Measurements from ENCODE around the gene SLC19A1.

Gene SLC19A1

GRCh38 chr21:45557616-45558043 lies 15.4 kb upstream of the SLC19A1 start:
- no peak for DNase-seq

GRCh38 chr21:45556645-45557615 lies 14.7 kb upstream of the SLC19A1 start:
- DNase-seq, result no peak

GRCh38 chr21:45556302-45556644 lies 14.0 kb upstream of the SLC19A1 start:
- no peak for DNase-seq

GRCh38 chr21:45555557-45556301 lies 13.5 kb upstream of the SLC19A1 start:
- peak in 1 of 2 donors; percentile 37 for DNase-seq

GRCh38 chr21:45555251-45555556 lies 13.0 kb upstream of the SLC19A1 start:
- DNase-seq, result no peak

- DNase-seq, result peak in 1 of 2 donors; percentile 57
These were observed 12.4 kb upstream of the SLC19A1 start for GRCh38 chr21:45554477-45555175.

- no peak for DNase-seq
These were observed 10.6 kb upstream of the SLC19A1 start for GRCh38 chr21:45552696-45553391.

GRCh38 chr21:45551783-45552695 lies 9.8 kb upstream of the SLC19A1 start:
- DNase-seq, result no peak

- DNase-seq, result peak in 1 of 2 donors; percentile 73
These were observed 9.1 kb upstream of the SLC19A1 start for GRCh38 chr21:45551316-45551715.

- peak in 1 of 2 donors; percentile 85 for DNase-seq
These were observed 8.4 kb upstream of the SLC19A1 start for GRCh38 chr21:45550522-45551210.

GRCh38 chr21:45549626-45550463 lies 7.6 kb upstream of the SLC19A1 start:
- DNase-seq, result no peak

GRCh38 chr21:45548711-45549491 lies 6.7 kb upstream of the SLC19A1 start:
- no peak for DNase-seq

- no peak for DNase-seq
These were observed 5.3 kb upstream of the SLC19A1 start for GRCh38 chr21:45547545-45547900.

GRCh38 chr21:45546636-45547544 lies 4.7 kb upstream of the SLC19A1 start:
- DNase-seq, result no peak

GRCh38 chr21:45545691-45546531 lies 3.7 kb upstream of the SLC19A1 start:
- no peak for DNase-seq

GRCh38 chr21:45545236-45545570 lies 3.0 kb upstream of the SLC19A1 start:
- no peak for DNase-seq

GRCh38 chr21:45544449-45545235 lies 2.4 kb upstream of the SLC19A1 start:
- DNase-seq, result no peak
